ENCODE results near the gene MRPL21. TPM values are rescaled to one million over a fixed set of nuclear protein-coding genes. Genes with fewer than 3 reads are reported as not detected.

The MRPL21 gene
- total and polyA plus RNA-seq, 2 of the 8 experiments (the other 6 are each of a cell fraction or from before 2014, with no cell fraction given) = 102 to 107 TPM

DNA sequence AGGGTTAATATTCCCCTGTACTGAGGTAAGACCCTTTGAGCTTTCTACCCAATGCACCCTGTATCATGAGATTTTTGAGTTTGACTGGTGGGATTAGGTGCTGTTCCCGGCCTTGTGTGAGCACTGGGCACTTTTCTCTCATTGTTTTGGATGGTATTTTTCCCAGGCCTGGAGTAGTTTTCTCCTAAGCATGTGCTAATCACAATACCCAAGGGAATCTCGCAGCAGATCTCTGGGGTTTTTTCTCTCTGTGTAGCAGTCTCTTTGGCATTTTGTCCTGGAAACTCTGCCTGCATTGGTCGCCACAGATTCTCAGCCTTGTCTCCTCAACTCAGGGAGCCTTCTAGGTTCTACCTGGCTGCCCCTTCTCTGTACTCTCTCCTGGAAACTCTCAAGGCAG lies 20.0 kb upstream of the MRPL21 start:
- Histone ChIP-seq H3K4me2 (ENCODE audit: insufficient read depth in 1 of 2, low read depth in 2 of 2, low read length in 2 of 2) (no peak overlapping the region), H3K36me3 (ENCODE audit: control insufficient read depth in 2 of 4, insufficient read depth in 4 of 4, low read length in 3 of 4) (peaks cover 4 to 24% (median 17%) of the 10 kb centered on the region in 4 experiments; a peak in 7 of 8 replicates), H3K79me2 (ENCODE audit: control insufficient read depth in 1 of 2, insufficient read depth in 2 of 2, low read length in 2 of 2) (no peaks in the 10 kb centered on the region), H3K4me1 (replicated peaks in 1 of 4; ENCODE audit: control insufficient read depth in 3 of 4, insufficient read depth in 4 of 4, low read length in 3 of 4) (no peaks in the 10 kb centered on the region), H3K27ac (ENCODE audit: low read depth, low read length) (no peak overlapping the region), H4K8ac (ENCODE audit: extremely low read depth, insufficient read depth, low read length) (no peak overlapping the region), H3K18ac (ENCODE audit: extremely low read depth, low read length) (no peak overlapping the region), H2BK5ac (ENCODE audit: low read depth, low read length) (no peak overlapping the region), H3K14ac (ENCODE audit: insufficient read length) (no peak overlapping the region), H3K23me2 (ENCODE audit: low read depth, low read length) (no peaks in the 10 kb centered on the region), H2BK12ac (ENCODE audit: low read depth, low read length) (no peak overlapping the region), H3K4me3 (ENCODE audit: extremely low read depth in 1 of 4, insufficient read depth in 2 of 4, low read depth in 3 of 4, low read length in 4 of 4) (no peak overlapping the region), H3K27me3 (replicated peaks in 1 of 4; ENCODE audit: control insufficient read depth in 3 of 4, extremely low read depth in 1 of 4, insufficient read depth in 3 of 4, low read length in 3 of 4) (no peaks in the 10 kb centered on the region), H3K4ac (replicated peaks; ENCODE audit: insufficient read length, low read depth, low read length) (no peak overlapping the region), H3K56ac (replicated peaks; ENCODE audit: insufficient read length, low read depth, low read length) (no peak overlapping the region), H2BK120ac (replicated peaks; ENCODE audit: low read depth, low read length) (no peak overlapping the region), H4K20me1 (replicated peaks in 1 of 2; ENCODE audit: control insufficient read depth in 1 of 2, insufficient read depth in 2 of 2, low read length in 2 of 2) (peaks cover 0 to 3% of the 10 kb centered on the region in 2 experiments), H4K5ac (ENCODE audit: insufficient read length, low read depth, low read length) (no peak overlapping the region), H2AFZ (ENCODE audit: low read length) (no peak overlapping the region), H3K9me3 (ENCODE audit: insufficient read depth in 2 of 2, low read depth in 1 of 2, low read length in 1 of 2) (peaks cover 11% of the 10 kb centered on the region in 2 experiments; a peak in 3 of 4 replicates), H4K91ac (replicated peaks; ENCODE audit: insufficient read length, low read length) (no peak overlapping the region), H3K79me1 (ENCODE audit: low read depth, low read length) (no peaks in the 10 kb centered on the region), H2AK5ac (ENCODE audit: low read depth, low read length) (no peak overlapping the region), H2BK15ac (ENCODE audit: low read length) (no peak overlapping the region), H2BK20ac (ENCODE audit: low read length) (no peak overlapping the region), H3K9ac (replicated peaks in 1 of 4; ENCODE audit: extremely low read depth in 1 of 4, low read depth in 3 of 4, low read length in 3 of 4) (no peak overlapping the region), H3K23ac (ENCODE audit: insufficient read length) (no peak overlapping the region)
- 90% methylated on average over 3 of the region's 3 CpGs; no CpG with 5 or more reads in 1 of the 2 experiments for WGBS, 2 experiments (ENCODE audit: extremely low coverage in 1 of 2, insufficient coverage in 1 of 2, insufficient read length in 1 of 2, insufficient replicate concordance in 2 of 2, low coverage in 1 of 2, low lambda C conversion rate in 2 of 2, missing lambda C conversion rate in 1 of 2)
- CTCF ChIA-PET (ENCODE audit: partially characterized antibody) = no interaction called here
- FAIRE-seq (no peak), DNase-seq (ENCODE audit: low read depth in 1 of 2, low spot score in 2 of 2) (no peak)
- POLR2A ChIA-PET (ENCODE audit: partially characterized antibody) = no interaction called here
- TF ChIP-seq HDAC2 (IDR thresholded peaks at IDR 0.05; ENCODE audit: borderline replicate concordance in 1 of 2, low read depth in 2 of 2, low read length in 2 of 2) (no peak), USF2 (IDR thresholded peaks at IDR 0.05; ENCODE audit: low read length) (no peak), TBP (IDR thresholded peaks at IDR 0.05; ENCODE audit: low read depth, low read length) (no peak), NRF1 (IDR thresholded peaks at IDR 0.05; ENCODE audit: low read depth, low read length) (no peak), EP300 (IDR thresholded peaks at IDR 0.05; ENCODE audit: borderline replicate concordance in 1 of 2, low read depth in 2 of 2, low read length in 2 of 2) (no peak), CEBPB (IDR thresholded peaks at IDR 0.05; ENCODE audit: low read depth, low read length) (no peak), TAF1 (IDR thresholded peaks at IDR 0.05; ENCODE audit: low read depth, low read length) (no peak), EZH2 (IDR thresholded peaks at IDR 0.05; ENCODE audit: low read depth, low read length, severe bottlenecking) (no peak)
